Esophagus mucosa (tissue), 1 donor: ENCODE data around the gene BUD31. TPM values are rescaled to one million over a fixed set of nuclear protein-coding genes. Genes with fewer than 3 reads are reported as not detected.

Source experiments
- total RNA-seq: library from RNA; stranded (reverse); gene quantifications from one replicate; pipeline ENCODE4 v1.2.4, GENCODE V29; 2023
- donor health status: DM: yes; HTN: yes; CAD: no.

Gene BUD31
- total RNA-seq, 1 donor from 2014 or later, result 98.9 TPM

Other genes starting within 250 kb of the BUD31 start
- gene KPNA7, start 200.9 kb upstream of the BUD31 start, total RNA-seq, result 0.72 TPM
- gene MYH16, start 136.1 kb upstream of the BUD31 start, total RNA-seq, result not detected
- gene ARPC1A, start 83.1 kb upstream of the BUD31 start, total RNA-seq, result 182 TPM
- gene ARPC1B, start 34.2 kb upstream of the BUD31 start, total RNA-seq, result 53.0 TPM
- 94.4 TPM for gene PDAP1, start 372 bp upstream of the BUD31 start, total RNA-seq
- 4.0 TPM for gene PTCD1, start 29.8 kb downstream of the BUD31 start, total RNA-seq
- 23.8 TPM for gene CPSF4, start 30.0 kb downstream of the BUD31 start, total RNA-seq
- gene ATP5MF, start 57.2 kb downstream of the BUD31 start, total RNA-seq, result 409 TPM
- 4.2 TPM for gene ZNF789, start 63.9 kb downstream of the BUD31 start, total RNA-seq
- gene ZNF394, start 91.3 kb downstream of the BUD31 start, total RNA-seq, result 15.4 TPM
- gene ZKSCAN5, start 95.7 kb downstream of the BUD31 start, total RNA-seq, result 3.3 TPM
- 3.3 TPM for gene FAM200A, start 143.1 kb downstream of the BUD31 start, total RNA-seq
- gene ZNF655, start 149.7 kb downstream of the BUD31 start, total RNA-seq, result 49.9 TPM
- gene TMEM225B, start 189.3 kb downstream of the BUD31 start, total RNA-seq, result 1.00 TPM
- gene ZSCAN25, start 208.0 kb downstream of the BUD31 start, total RNA-seq, result 9.6 TPM